HG03139 (cell line): ENCODE measurements around the gene ARHGEF18.
A peak's percentile ranks its signal among the peaks of the same experiment; 100 is the strongest.
"Not testable (repeated sequence)": the region's sequence is repeated elsewhere in the genome, so short reads cannot be mapped to it uniquely, and the experiment has no call there.

Source experiments
- ATAC-seq: cut with Tn5 transposase; IDR thresholded peaks from one replicate; pipeline ENCODE4 v1.9.1; 2021; ENCODE audit not compliant: unreplicated experiment

Gene ARHGEF18

GRCh38 chr19:7348587-7349230 lies at the start of gene ARHGEF18:
Gene ARHGEF18, plus strand, starts transcription at chr19:7348937. Its CDS starts 13,954 bp downstream, at chr19:7362891.
- no peak for ATAC-seq

GRCh38 chr19:7301525-7301924 lies 47.2 kb upstream of the ARHGEF18 start:
- no peak for ATAC-seq

GRCh38 chr19:7303470-7303869 lies 45.3 kb upstream of the ARHGEF18 start:
- ATAC-seq = no peak

- no peak for ATAC-seq
These were observed 44.5 kb upstream of the ARHGEF18 start for GRCh38 chr19:7304200-7304599.

GRCh38 chr19:7307590-7308218 lies 41.0 kb upstream of the ARHGEF18 start:
- no peak for ATAC-seq

- not testable (repeated sequence) for ATAC-seq
These were observed 40.4 kb upstream of the ARHGEF18 start for GRCh38 chr19:7308327-7308726.

GRCh38 chr19:7311911-7312310 lies 36.8 kb upstream of the ARHGEF18 start:
- ATAC-seq = no peak

GRCh38 chr19:7312816-7313215 lies 35.9 kb upstream of the ARHGEF18 start:
- ATAC-seq = no peak

- no peak for ATAC-seq
These were observed 30.6 kb upstream of the ARHGEF18 start for GRCh38 chr19:7318176-7318575.

GRCh38 chr19:7326105-7326877 lies 22.4 kb upstream of the ARHGEF18 start:
- ATAC-seq = no peak

- no peak for ATAC-seq
These were observed 20.9 kb upstream of the ARHGEF18 start for GRCh38 chr19:7327802-7328201.

- no peak for ATAC-seq
These were observed 20.1 kb upstream of the ARHGEF18 start for GRCh38 chr19:7328647-7329046.

GRCh38 chr19:7331446-7331845 lies 17.3 kb upstream of the ARHGEF18 start:
- ATAC-seq = no peak

GRCh38 chr19:7333198-7334118 lies 15.3 kb upstream of the ARHGEF18 start:
- no peak for ATAC-seq

GRCh38 chr19:7336321-7336973 lies 12.3 kb upstream of the ARHGEF18 start:
- ATAC-seq = no peak

GRCh38 chr19:7337380-7338194 lies 11.2 kb upstream of the ARHGEF18 start:
- ATAC-seq = peak; percentile 60

- ATAC-seq = no peak
These were observed 7.5 kb upstream of the ARHGEF18 start for GRCh38 chr19:7340959-7341837.

- ATAC-seq = no peak
These were observed 6.6 kb upstream of the ARHGEF18 start for GRCh38 chr19:7342143-7342542.
